Cortex of kidney (tissue), 1 donor: ENCODE data around the gene KDM2B.

Experiments
- DNase-seq: peaks from one replicate; lab custom pipeline; 2025; lab: John Stamatoyannopoulos, UW

Gene KDM2B

GRCh38 chr12:121383601-121384021 lies 197.2 kb downstream of the KDM2B start:
- no peak for DNase-seq

- DNase-seq, result no peak
Measured at GRCh38 chr12:121379945-121380344, 200.9 kb downstream of the KDM2B start.
